Loucy (cell line): Measurements from ENCODE around the gene ADAT3.

Source experiments
- H2AFZ ChIP-seq: fragments of 200-600 bp; sonication (generic); 2 replicates; pipeline ENCODE4 v1.6.0; 2016; ENCODE audit warnings: antibody characterized with exemption, mild to moderate bottlenecking, low read length, moderate library complexity
- H3F3A ChIP-seq: fragments of 200-600 bp; 2 replicates; pipeline ENCODE4 v1.6.0; 2016; ENCODE audit warnings: antibody characterized with exemption, low read depth, mild to moderate bottlenecking
- H3K27me3 ChIP-seq: fragments of 200-600 bp; sonication (generic); 2 replicates; pipeline ENCODE4 v1.6.1; 2014; ENCODE audit warnings: low read length, mild to moderate bottlenecking; ENCODE audit not compliant: insufficient read depth, poor library complexity, severe bottlenecking
- H3K36me3 ChIP-seq: fragments of 200-600 bp; sonication (generic); 2 replicates; pipeline ENCODE4 v1.6.1; 2016; ENCODE audit warnings: low read length; ENCODE audit not compliant: insufficient read depth
- H3K4me1 ChIP-seq: fragments of 200-600 bp; sonication (generic); 2 replicates; pipeline ENCODE4 v1.5.1; 2014; ENCODE audit warnings: low read length, mild to moderate bottlenecking; ENCODE audit not compliant: insufficient read depth, poor library complexity, severe bottlenecking
- H3K4me2 ChIP-seq: fragments of 200-600 bp; sonication (generic); 2 replicates; pipeline ENCODE4 v1.6.0; 2014; ENCODE audit warnings: antibody characterized with exemption, low read length, low read depth, mild to moderate bottlenecking; ENCODE audit not compliant: poor library complexity, severe bottlenecking
- H3K4me3 ChIP-seq: fragments of 200-600 bp; sonication (generic); 2 replicates; pipeline ENCODE4 v1.5.1; 2014; ENCODE audit warnings: low read length, mild to moderate bottlenecking, mixed read lengths; ENCODE audit not compliant: poor library complexity, severe bottlenecking
- H3K79me2 ChIP-seq: fragments of 200-600 bp; sonication (generic); 2 replicates; pipeline ENCODE4 v1.6.1; 2014; ENCODE audit warnings: low read length; ENCODE audit not compliant: insufficient read depth
- H3K9ac ChIP-seq: fragments of 200-600 bp; sonication (generic); 2 replicates; pipeline ENCODE4 v1.6.0; 2014; ENCODE audit warnings: mild to moderate bottlenecking, low read depth, low read length, moderate library complexity; ENCODE audit not compliant: poor library complexity, severe bottlenecking
- H3K9me2 ChIP-seq: fragments of 200-600 bp; sonication (generic); replicated peaks from 2 replicates; pipeline ENCODE4 v1.6.1; 2016; ENCODE audit warnings: low read depth, low read length, mixed read lengths
- H3K9me3 ChIP-seq: fragments of 200-600 bp; sonication (generic); 2 replicates; pipeline ENCODE4 v1.6.1; 2014; ENCODE audit warnings: mild to moderate bottlenecking, antibody characterized with exemption, low read length, low read depth; ENCODE audit not compliant: insufficient read depth
- H4K20me1 ChIP-seq: fragments of 200-600 bp; sonication (generic); 2 replicates; pipeline ENCODE4 v1.6.0; 2014; ENCODE audit warnings: antibody characterized with exemption, low read length, mild to moderate bottlenecking; ENCODE audit not compliant: insufficient read depth, poor library complexity, severe bottlenecking
- EZH2phosphoT487 ChIP-seq: fragments of 200-600 bp; IDR thresholded peaks from 2 replicates; pipeline ENCODE4 v1.6.1; 2018; ENCODE audit warnings: antibody characterized with exemption, mild to moderate bottlenecking, moderate library complexity, borderline replicate concordance
- TF ChIP-seq, protein P1 (sequence below): fragments of 200-600 bp; sonication (generic); conservative IDR thresholded peaks from 2 replicates; pipeline ENCODE4 v1.5.1; 2014; ENCODE audit warnings: mild to moderate bottlenecking, antibody characterized with exemption, low read length

The ADAT3 gene

GRCh38 chr19:1950640-1951039 lies 45.4 kb downstream of the ADAT3 start:
- no peaks in the 10 kb centered on the region for H3F3A ChIP-seq
- H2AFZ ChIP-seq, result no peak overlapping the region
- H3K9ac ChIP-seq, result no peak overlapping the region
- peaks cover 91% of the 10 kb centered on the region for H3K79me2 ChIP-seq
- no peaks in the 10 kb centered on the region for H3K27me3 ChIP-seq
- H3K4me1 ChIP-seq, result no peaks in the 10 kb centered on the region
- no peak overlapping the region for H3K4me3 ChIP-seq
- no peaks in the 10 kb centered on the region for H3K9me3 ChIP-seq
- H3K9me2 ChIP-seq, result no peaks in the 10 kb centered on the region
- H3K4me2 ChIP-seq, result no peak overlapping the region
- peaks cover 72% of the 10 kb centered on the region for H4K20me1 ChIP-seq
- peaks cover 21% of the 10 kb centered on the region; the same call in 1 of the 2 replicates for H3K36me3 ChIP-seq
- no peak for TF ChIP-seq EZH2phosphoT487
- TF ChIP-seq, protein P1, sequence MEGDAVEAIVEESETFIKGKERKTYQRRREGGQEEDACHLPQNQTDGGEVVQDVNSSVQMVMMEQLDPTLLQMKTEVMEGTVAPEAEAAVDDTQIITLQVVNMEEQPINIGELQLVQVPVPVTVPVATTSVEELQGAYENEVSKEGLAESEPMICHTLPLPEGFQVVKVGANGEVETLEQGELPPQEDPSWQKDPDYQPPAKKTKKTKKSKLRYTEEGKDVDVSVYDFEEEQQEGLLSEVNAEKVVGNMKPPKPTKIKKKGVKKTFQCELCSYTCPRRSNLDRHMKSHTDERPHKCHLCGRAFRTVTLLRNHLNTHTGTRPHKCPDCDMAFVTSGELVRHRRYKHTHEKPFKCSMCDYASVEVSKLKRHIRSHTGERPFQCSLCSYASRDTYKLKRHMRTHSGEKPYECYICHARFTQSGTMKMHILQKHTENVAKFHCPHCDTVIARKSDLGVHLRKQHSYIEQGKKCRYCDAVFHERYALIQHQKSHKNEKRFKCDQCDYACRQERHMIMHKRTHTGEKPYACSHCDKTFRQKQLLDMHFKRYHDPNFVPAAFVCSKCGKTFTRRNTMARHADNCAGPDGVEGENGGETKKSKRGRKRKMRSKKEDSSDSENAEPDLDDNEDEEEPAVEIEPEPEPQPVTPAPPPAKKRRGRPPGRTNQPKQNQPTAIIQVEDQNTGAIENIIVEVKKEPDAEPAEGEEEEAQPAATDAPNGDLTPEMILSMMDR, result no peak

DNA sequence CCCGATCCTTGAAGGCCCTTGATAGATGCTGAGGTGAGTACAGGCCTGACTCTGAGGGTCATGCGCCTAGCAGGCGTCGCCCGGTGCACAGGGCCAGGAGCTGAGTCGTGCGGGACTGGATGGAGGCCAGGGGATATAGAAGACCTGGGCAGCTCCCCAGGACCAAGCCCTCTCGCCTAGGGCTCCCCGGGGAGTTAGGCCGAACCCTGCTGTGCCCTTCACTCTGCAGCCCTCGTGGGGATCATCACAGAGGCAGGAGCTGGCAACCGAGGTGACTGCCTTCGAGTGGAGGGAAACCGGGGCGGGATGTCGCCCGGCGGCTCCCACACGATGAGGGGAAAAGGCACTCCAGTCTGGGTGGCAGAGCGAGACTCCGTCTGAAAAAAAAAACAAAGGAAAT lies 47.4 kb downstream of the ADAT3 start:
- no peaks in the 10 kb centered on the region for H3F3A ChIP-seq
- H3K36me3 ChIP-seq, result peaks cover 21% of the 10 kb centered on the region; the same call in 1 of the 2 replicates
- no peak overlapping the region for H2AFZ ChIP-seq
- no peak overlapping the region for H3K9ac ChIP-seq
- no peaks in the 10 kb centered on the region for H3K4me1 ChIP-seq
- no peak overlapping the region for H3K4me3 ChIP-seq
- H4K20me1 ChIP-seq, result peaks cover 70% of the 10 kb centered on the region
- H3K27me3 ChIP-seq, result no peaks in the 10 kb centered on the region
- H3K79me2 ChIP-seq, result peaks cover 96% of the 10 kb centered on the region
- TF ChIP-seq EZH2phosphoT487, result no peak
- TF ChIP-seq, protein P1, result no peak
- no peaks in the 10 kb centered on the region for H3K9me3 ChIP-seq
- no peaks in the 10 kb centered on the region for H3K9me2 ChIP-seq
- H3K4me2 ChIP-seq, result no peak overlapping the region

GRCh38 chr19:1953037-1953436 lies 47.8 kb downstream of the ADAT3 start:
- Histone ChIP-seq H3K4me1 (no peaks in the 10 kb centered on the region), H3K79me2 (peaks cover 96% of the 10 kb centered on the region), H3F3A (no peaks in the 10 kb centered on the region), H3K4me2 (no peak overlapping the region), H3K27me3 (no peaks in the 10 kb centered on the region), H3K36me3 (peaks cover 21% of the 10 kb centered on the region; the same call in 1 of the 2 replicates), H3K9me3 (no peaks in the 10 kb centered on the region), H3K4me3 (no peak overlapping the region), H4K20me1 (peaks cover 66% of the 10 kb centered on the region), H2AFZ (no peak overlapping the region), H3K9ac (no peak overlapping the region), H3K9me2 (no peaks in the 10 kb centered on the region)
- TF ChIP-seq EZH2phosphoT487, result no peak
- TF ChIP-seq, protein P1, result no peak
